OCI-LY1 (cell line): ENCODE results near the gene CHRNA3.

Experiments
- H2AFZ ChIP-seq: fragments of 200-600 bp; sonication (generic), shearing (Covaris generic); 2 replicates; pipeline ENCODE4 v1.6.0; 2014; ENCODE audit warnings: antibody characterized with exemption, mild to moderate bottlenecking, low read length
- H3F3A ChIP-seq: fragments of 200-600 bp; sonication (generic), shearing (Covaris generic); 2 replicates; pipeline ENCODE4 v1.6.0; 2014; ENCODE audit warnings: mild to moderate bottlenecking, antibody characterized with exemption, low read length, moderate library complexity; ENCODE audit not compliant: insufficient read depth
- H3K27ac ChIP-seq: fragments of 200-600 bp; sonication (generic); 2 replicates; pipeline ENCODE4 v1.5.1; 2014; ENCODE audit warnings: low read length, mixed run types, mild to moderate bottlenecking, low read depth; ENCODE audit not compliant: poor library complexity, severe bottlenecking
- H3K27me3 ChIP-seq: fragments of 200-600 bp; sonication (generic); 2 replicates; pipeline ENCODE4 v1.6.0; 2014; ENCODE audit warnings: antibody characterized with exemption, mild to moderate bottlenecking, low read length, moderate library complexity; ENCODE audit not compliant: insufficient read depth
- H3K36me3 ChIP-seq: fragments of 200-600 bp; sonication (generic); 2 replicates; pipeline ENCODE4 v1.6.1; 2014; ENCODE audit warnings: mild to moderate bottlenecking, antibody characterized with exemption, low read length, moderate library complexity, mixed read lengths; ENCODE audit not compliant: insufficient read depth
- H3K4me1 ChIP-seq: fragments of 200-600 bp; sonication (generic); 2 replicates; pipeline ENCODE4 v1.5.1; 2014; ENCODE audit warnings: mild to moderate bottlenecking, low read length, moderate library complexity; ENCODE audit not compliant: insufficient read depth, severe bottlenecking
- H3K4me2 ChIP-seq: fragments of 200-600 bp; sonication (generic), shearing (Covaris generic); 2 replicates; pipeline ENCODE4 v1.6.1; 2014; ENCODE audit warnings: low read length
- H3K4me3 ChIP-seq: fragments of 200-600 bp; sonication (generic); 2 replicates; pipeline ENCODE4 v1.5.1; 2014; ENCODE audit warnings: low read length, low read depth, mild to moderate bottlenecking, mixed read lengths; ENCODE audit not compliant: poor library complexity, severe bottlenecking
- H3K79me2 ChIP-seq: fragments of 200-600 bp; shearing (Covaris generic); 2 replicates; pipeline ENCODE4 v1.6.1; 2016; ENCODE audit warnings: mixed run types, low read length, mixed read lengths; ENCODE audit not compliant: insufficient read depth
- H3K9ac ChIP-seq: fragments of 200-600 bp; sonication (generic), shearing (Covaris generic); 2 replicates; pipeline ENCODE4 v1.6.1; 2014; ENCODE audit warnings: mild to moderate bottlenecking, low read length, mixed read lengths
- H3K9me2 ChIP-seq: fragments of 200-600 bp; sonication (generic), shearing (Covaris generic); 2 replicates; pipeline ENCODE4 v1.6.1; 2014; ENCODE audit warnings: low read depth, mild to moderate bottlenecking, low read length, mixed read lengths
- H3K9me3 ChIP-seq: fragments of 200-600 bp; shearing (Covaris generic); 2 replicates; pipeline ENCODE4 v1.6.1; 2014; ENCODE audit warnings: low read length, mixed read lengths
- H4K20me1 ChIP-seq: fragments of 200-600 bp; sonication (generic), shearing (Covaris generic); 2 replicates; pipeline ENCODE4 v1.6.0; 2016; ENCODE audit warnings: mild to moderate bottlenecking, low read length; ENCODE audit not compliant: insufficient read depth
- CTCF ChIP-seq: fragments of 200-600 bp; sonication (generic), shearing (Covaris generic); IDR thresholded peaks from 2 replicates; pipeline ENCODE4 v1.5.1; 2017; ENCODE audit warnings: mild to moderate bottlenecking, antibody characterized with exemption, low read length, moderate library complexity, mixed read lengths
- EZH2 ChIP-seq: fragments of 200-600 bp; sonication (generic), shearing (Covaris generic); IDR thresholded peaks from 2 replicates; pipeline ENCODE4 v1.8.0; 2017; ENCODE audit warnings: borderline replicate concordance, mixed run types, mild to moderate bottlenecking, antibody characterized with exemption, low read length, moderate library complexity, mixed read lengths

CHRNA3 gene

GRCh38 chr15:78597583-78597982 lies 23.2 kb downstream of the CHRNA3 start:
- H3K4me1 ChIP-seq = no peaks in the 10 kb centered on the region
- TF ChIP-seq CTCF (no peak), EZH2 (no peak)
- no peak overlapping the region for H3K27ac ChIP-seq
- H3K79me2 ChIP-seq = no peaks in the 10 kb centered on the region
- H3K9me2 ChIP-seq = no peaks in the 10 kb centered on the region
- no peaks in the 10 kb centered on the region for H4K20me1 ChIP-seq
- H3K36me3 ChIP-seq = no peaks in the 10 kb centered on the region
- no peak overlapping the region for H3K4me2 ChIP-seq
- H3K27me3 ChIP-seq = peaks cover 8% of the 10 kb centered on the region; the same call in 1 of the 2 replicates
- no peaks in the 10 kb centered on the region for H3K9me3 ChIP-seq
- no peak overlapping the region for H3K4me3 ChIP-seq
- H2AFZ ChIP-seq = no peak overlapping the region
- H3K9ac ChIP-seq = no peak overlapping the region
- H3F3A ChIP-seq = no peaks in the 10 kb centered on the region

GRCh38 chr15:78574944-78575343 lies 45.9 kb downstream of the CHRNA3 start:
- TF ChIP-seq EZH2 (no peak), CTCF (no peak)
- no peak overlapping the region for H3K4me2 ChIP-seq
- H2AFZ ChIP-seq = no peak overlapping the region
- no peaks in the 10 kb centered on the region for H3K79me2 ChIP-seq
- H3K36me3 ChIP-seq = no peaks in the 10 kb centered on the region
- no peaks in the 10 kb centered on the region for H3F3A ChIP-seq
- no peaks in the 10 kb centered on the region for H3K4me1 ChIP-seq
- no peaks in the 10 kb centered on the region for H4K20me1 ChIP-seq
- H3K9me2 ChIP-seq = no peaks in the 10 kb centered on the region
- no peaks in the 10 kb centered on the region for H3K9me3 ChIP-seq
- H3K9ac ChIP-seq = no peak overlapping the region
- no peak overlapping the region for H3K27ac ChIP-seq
- no peak overlapping the region for H3K4me3 ChIP-seq
- no peaks in the 10 kb centered on the region; the same call in 1 of the 2 replicates for H3K27me3 ChIP-seq

- no peak for TF ChIP-seq EZH2
- no peak for TF ChIP-seq CTCF
- Histone ChIP-seq H3K9me2 (no peaks in the 10 kb centered on the region), H3K36me3 (no peaks in the 10 kb centered on the region), H3K79me2 (no peaks in the 10 kb centered on the region), H3K9me3 (no peaks in the 10 kb centered on the region), H3K4me1 (no peaks in the 10 kb centered on the region), H3K27me3 (no peaks in the 10 kb centered on the region; the same call in 1 of the 2 replicates), H4K20me1 (no peaks in the 10 kb centered on the region), H3K9ac (no peak overlapping the region), H3K27ac (no peak overlapping the region), H3F3A (no peaks in the 10 kb centered on the region), H3K4me3 (no peak overlapping the region), H3K4me2 (no peak overlapping the region), H2AFZ (no peak overlapping the region)
Observed at GRCh38 chr15:78573416-78573815, 47.4 kb downstream of the CHRNA3 start.
